ENCODE results near the gene ISM2. TPM values are rescaled to one million over a fixed set of nuclear protein-coding genes. Genes with fewer than 3 reads are reported as not detected.

Gene ISM2
- total RNA-seq (2022; extraction: Qiagen RNA extraction; ENCODE audit: low read depth), result 0.30 to 0.64 TPM (median 0.49 TPM) in 5 replicates

GRCh38 chr14:77498120-77498979, at the start of gene ISM2:
Gene ISM2, minus strand, starts transcription at chr14:77498816. Its CDS starts 23 bp downstream, at chr14:77498793.

GRCh38 chr14:77457522-77458248, 40.9 kb downstream of the ISM2 start, which contains the start of the genes AHSA1 and VIPAS39:
Gene AHSA1, plus strand, starts transcription at chr14:77458093. Its CDS starts 97 bp downstream, at chr14:77458190.
Gene VIPAS39, minus strand, starts transcription at chr14:77457601. Its CDS starts 3,499 bp downstream, at chr14:77454102.

Other genes with a start within 250 kb of the ISM2 start
- 0.08 TPM in 1 of 5 replicates, not detected in the others for gene NGB, start 227.6 kb downstream of the ISM2 start, total RNA-seq (2022; extraction: Qiagen RNA extraction; ENCODE audit: low read depth)
- 25.3 to 38.3 TPM (median 35.7 TPM) in 5 replicates for gene POMT2, start 177.9 kb downstream of the ISM2 start, total RNA-seq (2022; extraction: Qiagen RNA extraction; ENCODE audit: low read depth)
- 30.2 to 37.8 TPM (median 34.0 TPM) in 5 replicates for gene GSTZ1, start 177.8 kb downstream of the ISM2 start, total RNA-seq (2022; extraction: Qiagen RNA extraction; ENCODE audit: low read depth)
- 6.7 to 9.8 TPM (median 9.2 TPM) in 5 replicates for gene TMED8, start 121.7 kb downstream of the ISM2 start, total RNA-seq (2022; extraction: Qiagen RNA extraction; ENCODE audit: low read depth)
- 2.2 to 2.8 TPM (median 2.4 TPM) in 5 replicates for gene SAMD15, start 121.4 kb downstream of the ISM2 start, total RNA-seq (2022; extraction: Qiagen RNA extraction; ENCODE audit: low read depth)
- 0.07 to 0.14 TPM (median 0.13 TPM) in 3 of 5 replicates, not detected in the others for gene NOXRED1, start 75.3 kb downstream of the ISM2 start, total RNA-seq (2022; extraction: Qiagen RNA extraction; ENCODE audit: low read depth)
- 10.5 to 16.0 TPM (median 14.0 TPM) in 5 replicates for gene VIPAS39, start 41.2 kb downstream of the ISM2 start, total RNA-seq (2022; extraction: Qiagen RNA extraction; ENCODE audit: low read depth)
- 256 to 286 TPM (median 280 TPM) in 5 replicates for gene AHSA1, start 40.7 kb downstream of the ISM2 start, total RNA-seq (2022; extraction: Qiagen RNA extraction; ENCODE audit: low read depth)
- gene SPTLC2, start 117.8 kb upstream of the ISM2 start, total RNA-seq (2022; extraction: Qiagen RNA extraction; ENCODE audit: low read depth), result 25.7 to 32.9 TPM (median 28.0 TPM) in 5 replicates
- 13.6 to 17.8 TPM (median 17.2 TPM) in 5 replicates for gene ALKBH1, start 209.2 kb upstream of the ISM2 start, total RNA-seq (2022; extraction: Qiagen RNA extraction; ENCODE audit: low read depth)
- gene SLIRP, start 209.3 kb upstream of the ISM2 start, total RNA-seq (2022; extraction: Qiagen RNA extraction; ENCODE audit: low read depth), result 316 to 470 TPM (median 387 TPM) in 5 replicates

Data from A549 treated with DMSO at 1 μM for 4 hours (cell line).